Measurements from ENCODE around the gene YWHAG. TPM values are rescaled to one million over a fixed set of nuclear protein-coding genes. Genes with fewer than 3 reads are reported as not detected.

The YWHAG gene
- total and polyA plus RNA-seq, 7 experiments from 2014 or later = 1.4 to 98.3 (median 35.1) TPM

- CTCF ChIA-PET = no interaction called here
Measured at GRCh38 chr7:76354981-76355730, 3.6 kb downstream of the YWHAG start.

DNA sequence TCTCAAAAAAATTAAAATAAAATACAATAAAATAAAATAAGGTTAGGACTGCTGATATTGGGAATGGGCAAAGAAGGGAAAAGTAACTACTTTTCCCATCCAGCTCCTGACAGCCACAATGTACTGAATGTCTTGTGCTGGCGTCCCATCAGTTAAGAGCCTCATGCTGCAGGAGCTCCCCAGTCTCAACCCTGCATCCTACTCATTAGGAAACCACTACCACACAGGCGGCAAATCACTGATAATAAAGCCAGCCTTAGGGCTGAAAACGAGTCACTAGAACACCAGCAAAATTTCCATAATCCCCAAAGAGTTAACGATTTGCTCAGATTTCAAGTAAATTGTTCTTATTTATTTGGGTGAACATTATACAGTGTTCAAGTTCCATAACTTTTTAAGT lies 4.3 kb downstream of the YWHAG start:
- intact Hi-C loops (cut with micrococcal nuclease) = loop anchor here in 1 of 2 donors (2.0 kb wide), 1 partner anchor 14 kb away; no protein-coding TSS in a partner anchor
- Mint-ChIP-seq H3K27me3 (no peaks in the 10 kb centered on the region), H3K9me3 (no peaks in the 10 kb centered on the region), H3K4me3 (peak overlapping the region in 4 of 10 donors; percentile 27 to 40 (median 34)), H3K36me3 (peaks cover 4 to 28% (median 22%) of the 10 kb centered on the region in 5 donors), H3K27ac (peak overlapping the region in 1 of 9 donors; percentile 20), H3K4me1 (peaks cover 38 to 77% (median 71%) of the 10 kb centered on the region in 7 donors)
- CTCF ChIA-PET = no interaction called here
- POLR2A ChIA-PET = interaction anchor here (2.0 kb wide), 1 partner anchor 36 kb away, joined by 7 read pairs; no protein-coding TSS in a partner anchor
- Histone ChIP-seq H3K9me3 (ENCODE audit: control insufficient read depth in 2 of 3, low read length in 3 of 3) (no peaks in the 10 kb centered on the region), H3K4me1 (ENCODE audit: control insufficient read depth in 2 of 2, insufficient read depth in 2 of 2, low read length in 2 of 2) (peaks cover 4 to 30% of the 10 kb centered on the region in 2 donors), H3K36me3 (ENCODE audit: control insufficient read depth in 2 of 3, insufficient read depth in 3 of 3, low read length in 3 of 3) (peaks cover 0 to 19% (median 6%) of the 10 kb centered on the region in 3 experiments), H3K27ac (ENCODE audit: low read depth, low read length) (no peak overlapping the region), H3K4me3 (ENCODE audit: low read length) (no peak overlapping the region), H3K27me3 (ENCODE audit: control insufficient read depth in 2 of 2, insufficient read depth in 2 of 2, low read length in 2 of 2) (no peaks in the 10 kb centered on the region)
- no peak for DNase-seq
- no peak for ATAC-seq

More at GRCh38 chr7:76354981-76355730, 3.6 kb downstream of the YWHAG start:
- ATAC-seq (no peak), DNase-seq (no peak)
- Mint-ChIP-seq H3K9me3 (no peaks in the 10 kb centered on the region), H3K27ac (peak overlapping the region in 1 of 9 donors; percentile 19), H3K36me3 (peaks cover 4 to 24% (median 18%) of the 10 kb centered on the region in 5 donors), H3K4me1 (peaks cover 41 to 74% (median 68%) of the 10 kb centered on the region in 7 donors), H3K4me3 (peak overlapping the region in 7 of 10 donors; percentile 10 to 56 (median 29)), H3K27me3 (no peaks in the 10 kb centered on the region)
- Histone ChIP-seq H3K27me3 (ENCODE audit: control insufficient read depth in 2 of 2, insufficient read depth in 2 of 2, low read length in 2 of 2) (no peaks in the 10 kb centered on the region), H3K36me3 (ENCODE audit: control insufficient read depth in 2 of 3, insufficient read depth in 3 of 3, low read length in 3 of 3) (peaks cover 0 to 16% (median 0%) of the 10 kb centered on the region in 3 experiments), H3K4me1 (ENCODE audit: control insufficient read depth in 2 of 2, insufficient read depth in 2 of 2, low read length in 2 of 2) (peaks cover 4 to 31% of the 10 kb centered on the region in 2 donors), H3K4me3 (ENCODE audit: low read length) (no peak overlapping the region), H3K27ac (ENCODE audit: low read depth, low read length) (no peak overlapping the region), H3K9me3 (ENCODE audit: control insufficient read depth in 2 of 3, low read length in 3 of 3) (no peaks in the 10 kb centered on the region)
- POLR2A ChIA-PET = no interaction called here
- intact Hi-C loops (cut with micrococcal nuclease) = loop anchor here (2.0 to 5.0 kb wide), 5 partner anchors 14 to 1698 kb away; partner anchors contain the start of genes GTF2I (in 2 of the 2), HIP1 (in 1 of the 2), RHBDD2 (in 1 of the 2) and RSBN1L (in 1 of the 2)

- Histone ChIP-seq H3K27me3 (ENCODE audit: control insufficient read depth in 2 of 2, insufficient read depth in 2 of 2, low read length in 2 of 2) (no peaks in the 10 kb centered on the region), H3K36me3 (ENCODE audit: control insufficient read depth in 2 of 3, insufficient read depth in 3 of 3, low read length in 3 of 3) (peaks cover 0 to 19% (median 7%) of the 10 kb centered on the region in 3 experiments), H3K27ac (ENCODE audit: low read depth, low read length) (no peak overlapping the region), H3K9me3 (ENCODE audit: control insufficient read depth in 2 of 3, low read length in 3 of 3) (no peaks in the 10 kb centered on the region), H3K4me3 (ENCODE audit: low read length) (no peak overlapping the region), H3K4me1 (ENCODE audit: control insufficient read depth in 2 of 2, insufficient read depth in 2 of 2, low read length in 2 of 2) (peaks cover 4 to 27% of the 10 kb centered on the region in 2 donors)
- ChIA-PET CTCF (no interaction called here), POLR2A (interaction anchor here (0.7 to 2.0 kb wide), 2 partner anchors 32 to 35 kb away, joined by 3 to 7 read pairs; no protein-coding TSS in a partner anchor)
- Mint-ChIP-seq H3K4me1 (peaks cover 38 to 81% (median 74%) of the 10 kb centered on the region in 7 donors), H3K36me3 (peaks cover 4 to 31% (median 24%) of the 10 kb centered on the region in 5 donors), H3K9me3 (no peaks in the 10 kb centered on the region), H3K27me3 (no peaks in the 10 kb centered on the region), H3K27ac (peak overlapping the region in 1 of 9 donors; percentile 18), H3K4me3 (peak overlapping the region in 1 of 10 donors; percentile 16)
- ATAC-seq (no peak), DNase-seq (no peak)
- intact Hi-C loops (cut with micrococcal nuclease) = loop anchor here in 1 of 2 donors (2.0 kb wide), 1 partner anchor 13 kb away; no protein-coding TSS in a partner anchor
Measured at GRCh38 chr7:76353744-76354143, 5.0 kb downstream of the YWHAG start.

GRCh38 chr7:76352193-76352592 lies 6.6 kb downstream of the YWHAG start:
- Histone ChIP-seq H3K9me3 (ENCODE audit: control insufficient read depth in 2 of 3, low read length in 3 of 3) (no peaks in the 10 kb centered on the region), H3K27me3 (ENCODE audit: control insufficient read depth in 2 of 2, insufficient read depth in 2 of 2, low read length in 2 of 2) (no peaks in the 10 kb centered on the region), H3K27ac (ENCODE audit: low read depth, low read length) (no peak overlapping the region), H3K4me3 (ENCODE audit: low read length) (no peak overlapping the region), H3K4me1 (ENCODE audit: control insufficient read depth in 2 of 2, insufficient read depth in 2 of 2, low read length in 2 of 2) (peaks cover 4 to 26% of the 10 kb centered on the region in 2 donors), H3K36me3 (ENCODE audit: control insufficient read depth in 2 of 3, insufficient read depth in 3 of 3, low read length in 3 of 3) (peaks cover 0 to 14% (median 7%) of the 10 kb centered on the region in 3 experiments)
- Mint-ChIP-seq H3K27ac (peak overlapping the region in 2 of 9 donors; percentile 2 to 11), H3K9me3 (no peaks in the 10 kb centered on the region), H3K36me3 (peaks cover 4 to 35% (median 28%) of the 10 kb centered on the region in 5 donors), H3K27me3 (no peaks in the 10 kb centered on the region), H3K4me1 (peaks cover 35 to 83% (median 76%) of the 10 kb centered on the region in 7 donors), H3K4me3 (peak overlapping the region in 3 of 10 donors; percentile 1 to 20 (median 16))
- ChIA-PET POLR2A (no interaction called here), CTCF (interaction anchor here (0.6 kb wide), 1 partner anchor 35 kb away, joined by 3 read pairs; no protein-coding TSS in a partner anchor)
- ATAC-seq (no peak), DNase-seq (no peak)
- intact Hi-C loops (cut with micrococcal nuclease) = no loop called here

DNA sequence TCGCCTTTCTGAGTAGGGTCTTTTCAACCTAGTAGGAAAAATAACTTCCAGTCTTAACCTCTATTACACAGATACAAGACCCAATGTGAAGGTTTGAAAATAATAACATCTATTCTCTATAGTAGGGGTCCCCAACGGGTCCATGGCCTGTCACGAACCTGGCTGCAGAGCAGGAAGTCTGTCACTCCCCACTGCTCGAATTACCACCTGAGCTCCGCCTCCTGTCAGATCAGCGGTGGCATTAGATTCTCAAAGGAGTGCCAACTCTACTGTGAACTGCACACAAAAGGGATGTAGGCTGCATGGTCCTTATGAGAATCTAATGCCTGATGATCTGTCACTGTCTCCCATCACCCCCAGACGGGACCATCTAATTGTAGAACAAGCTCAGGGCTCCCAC lies 7.4 kb downstream of the YWHAG start:
- H3K4me1 ChIP-seq (ENCODE audit: control insufficient read depth in 2 of 2, insufficient read depth in 2 of 2, low read length in 2 of 2) = peaks cover 4 to 26% of the 10 kb centered on the region in 2 donors

DNA sequence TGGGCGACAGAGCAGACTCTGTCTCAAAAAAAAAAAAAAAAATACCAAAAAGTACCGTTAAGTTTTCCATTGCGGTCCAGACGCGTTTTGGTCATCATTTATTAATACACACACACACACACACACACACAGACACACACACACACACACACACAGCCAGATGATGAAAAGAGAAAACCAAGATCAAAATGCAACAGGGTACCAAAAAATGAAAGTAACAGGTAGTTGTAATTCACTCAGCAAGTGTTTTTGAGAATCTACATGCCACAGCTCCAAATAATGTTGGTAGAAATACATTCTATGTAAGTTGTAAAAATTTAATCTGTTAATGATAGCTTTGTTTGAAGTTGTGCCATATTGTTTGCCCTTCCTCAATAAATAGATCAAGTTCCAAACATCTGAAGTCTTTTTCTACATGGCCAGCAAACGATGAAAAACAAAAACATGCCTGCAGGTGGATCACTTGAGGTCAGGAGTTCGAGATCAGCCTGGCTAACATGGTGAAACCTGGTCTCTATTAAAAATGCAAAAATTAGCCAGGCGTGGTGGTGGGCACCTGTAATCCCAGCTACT lies 9.4 kb downstream of the YWHAG start:
- intact Hi-C loops (cut with micrococcal nuclease) = no loop called here
- DNase-seq (no peak), ATAC-seq (no peak)
- H3K4me3 Mint-ChIP-seq = peak overlapping the region in 4 of 10 donors; percentile 21 to 39 (median 36)
- POLR2A ChIA-PET = interaction anchor here (0.6 to 1.7 kb wide), 2 partner anchors 9 to 66 kb away, joined by 3 to 5 read pairs; partner anchors contain the start of gene YWHAG
- H3K4me1 Mint-ChIP-seq = peaks cover 39 to 82% (median 70%) of the 10 kb centered on the region in 7 donors
- H3K9me3 Mint-ChIP-seq = no peaks in the 10 kb centered on the region
- Histone ChIP-seq H3K36me3 (ENCODE audit: control insufficient read depth in 2 of 3, insufficient read depth in 3 of 3, low read length in 3 of 3) (peaks cover 7 to 23% (median 7%) of the 10 kb centered on the region in 3 experiments), H3K4me1 (ENCODE audit: control insufficient read depth in 2 of 2, insufficient read depth in 2 of 2, low read length in 2 of 2) (peaks cover 0 to 16% of the 10 kb centered on the region in 2 donors), H3K27ac (ENCODE audit: low read depth, low read length) (no peak overlapping the region), H3K27me3 (ENCODE audit: control insufficient read depth in 2 of 2, insufficient read depth in 2 of 2, low read length in 2 of 2) (no peaks in the 10 kb centered on the region), H3K4me3 (ENCODE audit: low read length) (no peak overlapping the region), H3K9me3 (ENCODE audit: control insufficient read depth in 2 of 3, low read length in 3 of 3) (no peaks in the 10 kb centered on the region)
- no peaks in the 10 kb centered on the region for H3K27me3 Mint-ChIP-seq
- CTCF ChIA-PET = no interaction called here
- H3K27ac Mint-ChIP-seq = no peak overlapping the region
- H3K36me3 Mint-ChIP-seq = peaks cover 17 to 45% (median 31%) of the 10 kb centered on the region in 5 donors

More for the DNA sequence above, 7.4 kb downstream of the YWHAG start:
- Mint-ChIP-seq H3K27me3 (no peaks in the 10 kb centered on the region), H3K4me3 (peak overlapping the region in 2 of 10 donors; percentile 1 to 19), H3K27ac (peak overlapping the region in 2 of 9 donors; percentile 11 to 60), H3K36me3 (peaks cover 11 to 42% (median 35%) of the 10 kb centered on the region in 5 donors), H3K9me3 (no peaks in the 10 kb centered on the region), H3K4me1 (peaks cover 39 to 83% (median 76%) of the 10 kb centered on the region in 7 donors)
- H3K9me3 ChIP-seq (ENCODE audit: control insufficient read depth in 2 of 3, low read length in 3 of 3) = no peaks in the 10 kb centered on the region
- H3K27me3 ChIP-seq (ENCODE audit: control insufficient read depth in 2 of 2, insufficient read depth in 2 of 2, low read length in 2 of 2) = no peaks in the 10 kb centered on the region
- H3K27ac ChIP-seq (ENCODE audit: low read depth, low read length) = no peak overlapping the region
- DNase-seq (no peak), ATAC-seq (no peak)
- H3K4me3 ChIP-seq (ENCODE audit: low read length) = no peak overlapping the region
- CTCF ChIA-PET = no interaction called here
- POLR2A ChIA-PET = interaction anchor here (0.6 to 1.7 kb wide), 2 partner anchors 17 to 38 kb away, joined by 4 read pairs; no protein-coding TSS in a partner anchor
- peaks cover 1 to 17% (median 7%) of the 10 kb centered on the region in 3 experiments for H3K36me3 ChIP-seq (ENCODE audit: control insufficient read depth in 2 of 3, insufficient read depth in 3 of 3, low read length in 3 of 3)
- intact Hi-C loops (cut with micrococcal nuclease) = no loop called here

Measured in naive thymus-derived CD4-positive, alpha-beta T cell (primary cell).